HepG2 (cell line): ENCODE results near the gene TRPM1. TPM values are rescaled to one million over a fixed set of nuclear protein-coding genes. Genes with fewer than 3 reads are reported as not detected.

ENCODE experiments used
- ZKSCAN8 ChIP-seq: IDR thresholded peaks from 2 replicates; pipeline ENCODE4 v1.6.1; 2016; ENCODE audit warnings: borderline replicate concordance, missing genetic modification reagents, missing compliant biosample characterization
- ZSCAN30 ChIP-seq: sonication (generic); formaldehyde crosslinking; IDR thresholded peaks from 2 replicates; pipeline ENCODE4 v1.5.0; 2020; ENCODE audit warnings: mild to moderate bottlenecking, missing genetic modification reagents
- polyA plus RNA-seq, 8 experiments: library from polyadenylated mRNA; depleted of rRNA in 3 of 8; stranded (reverse) in 7 of 8; unstranded in 1 of 8; fragments of >200 nt; fragmentation: Illumina TruSeq in 4 of 8; extraction: Trizol in 4 of 8; gene quantifications; 2 replicates each; pipeline versions ENCODE4 v1.2.1 to v1.2.3, GENCODE V29; 2011 to 2016; ENCODE audit warnings: low read depth in 4 of 8, missing spikeins in 1 of 8, mixed read lengths in 1 of 8; ENCODE audit not compliant: insufficient read depth in 1 of 8
- total RNA-seq, 5 experiments: library from RNA; depleted of rRNA; stranded (reverse); fragments of >200 nt; fragmentation: Illumina TruSeq; extraction: Trizol; gene quantifications; 2 replicates each; pipeline ENCODE4 v1.2.3, GENCODE V29; 2016; ENCODE audit warnings: low read depth in 1 of 5
- TF ChIP-seq, protein P1 (sequence below): IDR thresholded peaks from 2 replicates; pipeline ENCODE4 v1.6.1; 2018; ENCODE audit warnings: missing genetic modification reagents, mild to moderate bottlenecking, missing compliant biosample characterization
- TF ChIP-seq, protein P2 (sequence below): IDR thresholded peaks from 2 replicates; pipeline ENCODE4 v1.6.1; 2012; ENCODE audit warnings: low read length, improper control_type of control experiment
- TF ChIP-seq, protein P3 (sequence below): IDR thresholded peaks from 2 replicates; pipeline ENCODE4 v1.4.0; 2020; ENCODE audit warnings: mild to moderate bottlenecking, missing genetic modification reagents

The TRPM1 gene
- total and polyA plus RNA-seq, 2 of the 13 experiments (the other 11 are each of a cell fraction or from before 2014, with no cell fraction given) = not detected

DNA sequence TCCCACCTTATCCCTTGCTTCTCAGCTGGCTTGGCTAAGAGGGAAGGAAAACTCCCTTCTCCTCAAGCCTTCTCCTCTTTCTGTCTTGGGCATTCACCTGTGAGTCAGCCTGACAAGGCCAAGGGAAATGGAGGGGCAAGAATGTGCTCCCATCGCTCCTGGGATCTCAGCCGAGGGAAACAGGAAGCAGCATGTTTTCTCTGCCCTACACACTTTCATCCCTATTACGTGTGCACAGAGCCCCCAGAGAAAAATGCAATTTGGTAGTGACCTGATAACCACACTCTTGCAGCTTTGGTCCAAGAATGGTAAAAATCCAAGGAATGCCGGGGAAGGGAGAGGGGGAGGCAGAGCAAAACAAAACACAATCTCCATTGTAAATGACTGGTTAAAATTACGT is 77.2 kb downstream of the TRPM1 start (continued):
- TF ChIP-seq, protein P1, sequence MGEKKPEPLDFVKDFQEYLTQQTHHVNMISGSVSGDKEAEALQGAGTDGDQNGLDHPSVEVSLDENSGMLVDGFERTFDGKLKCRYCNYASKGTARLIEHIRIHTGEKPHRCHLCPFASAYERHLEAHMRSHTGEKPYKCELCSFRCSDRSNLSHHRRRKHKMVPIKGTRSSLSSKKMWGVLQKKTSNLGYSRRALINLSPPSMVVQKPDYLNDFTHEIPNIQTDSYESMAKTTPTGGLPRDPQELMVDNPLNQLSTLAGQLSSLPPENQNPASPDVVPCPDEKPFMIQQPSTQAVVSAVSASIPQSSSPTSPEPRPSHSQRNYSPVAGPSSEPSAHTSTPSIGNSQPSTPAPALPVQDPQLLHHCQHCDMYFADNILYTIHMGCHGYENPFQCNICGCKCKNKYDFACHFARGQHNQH (CRISPR knock-in tag) = no peak
- TF ChIP-seq, protein P2, sequence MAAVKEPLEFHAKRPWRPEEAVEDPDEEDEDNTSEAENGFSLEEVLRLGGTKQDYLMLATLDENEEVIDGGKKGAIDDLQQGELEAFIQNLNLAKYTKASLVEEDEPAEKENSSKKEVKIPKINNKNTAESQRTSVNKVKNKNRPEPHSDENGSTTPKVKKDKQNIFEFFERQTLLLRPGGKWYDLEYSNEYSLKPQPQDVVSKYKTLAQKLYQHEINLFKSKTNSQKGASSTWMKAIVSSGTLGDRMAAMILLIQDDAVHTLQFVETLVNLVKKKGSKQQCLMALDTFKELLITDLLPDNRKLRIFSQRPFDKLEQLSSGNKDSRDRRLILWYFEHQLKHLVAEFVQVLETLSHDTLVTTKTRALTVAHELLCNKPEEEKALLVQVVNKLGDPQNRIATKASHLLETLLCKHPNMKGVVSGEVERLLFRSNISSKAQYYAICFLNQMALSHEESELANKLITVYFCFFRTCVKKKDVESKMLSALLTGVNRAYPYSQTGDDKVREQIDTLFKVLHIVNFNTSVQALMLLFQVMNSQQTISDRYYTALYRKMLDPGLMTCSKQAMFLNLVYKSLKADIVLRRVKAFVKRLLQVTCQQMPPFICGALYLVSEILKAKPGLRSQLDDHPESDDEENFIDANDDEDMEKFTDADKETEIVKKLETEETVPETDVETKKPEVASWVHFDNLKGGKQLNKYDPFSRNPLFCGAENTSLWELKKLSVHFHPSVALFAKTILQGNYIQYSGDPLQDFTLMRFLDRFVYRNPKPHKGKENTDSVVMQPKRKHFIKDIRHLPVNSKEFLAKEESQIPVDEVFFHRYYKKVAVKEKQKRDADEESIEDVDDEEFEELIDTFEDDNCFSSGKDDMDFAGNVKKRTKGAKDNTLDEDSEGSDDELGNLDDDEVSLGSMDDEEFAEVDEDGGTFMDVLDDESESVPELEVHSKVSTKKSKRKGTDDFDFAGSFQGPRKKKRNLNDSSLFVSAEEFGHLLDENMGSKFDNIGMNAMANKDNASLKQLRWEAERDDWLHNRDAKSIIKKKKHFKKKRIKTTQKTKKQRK = no peak
- TF ChIP-seq ZKSCAN8 (CRISPR knock-in tag) (no peak), ZSCAN30 (CRISPR knock-in tag) (no peak)
- TF ChIP-seq, protein P3, sequence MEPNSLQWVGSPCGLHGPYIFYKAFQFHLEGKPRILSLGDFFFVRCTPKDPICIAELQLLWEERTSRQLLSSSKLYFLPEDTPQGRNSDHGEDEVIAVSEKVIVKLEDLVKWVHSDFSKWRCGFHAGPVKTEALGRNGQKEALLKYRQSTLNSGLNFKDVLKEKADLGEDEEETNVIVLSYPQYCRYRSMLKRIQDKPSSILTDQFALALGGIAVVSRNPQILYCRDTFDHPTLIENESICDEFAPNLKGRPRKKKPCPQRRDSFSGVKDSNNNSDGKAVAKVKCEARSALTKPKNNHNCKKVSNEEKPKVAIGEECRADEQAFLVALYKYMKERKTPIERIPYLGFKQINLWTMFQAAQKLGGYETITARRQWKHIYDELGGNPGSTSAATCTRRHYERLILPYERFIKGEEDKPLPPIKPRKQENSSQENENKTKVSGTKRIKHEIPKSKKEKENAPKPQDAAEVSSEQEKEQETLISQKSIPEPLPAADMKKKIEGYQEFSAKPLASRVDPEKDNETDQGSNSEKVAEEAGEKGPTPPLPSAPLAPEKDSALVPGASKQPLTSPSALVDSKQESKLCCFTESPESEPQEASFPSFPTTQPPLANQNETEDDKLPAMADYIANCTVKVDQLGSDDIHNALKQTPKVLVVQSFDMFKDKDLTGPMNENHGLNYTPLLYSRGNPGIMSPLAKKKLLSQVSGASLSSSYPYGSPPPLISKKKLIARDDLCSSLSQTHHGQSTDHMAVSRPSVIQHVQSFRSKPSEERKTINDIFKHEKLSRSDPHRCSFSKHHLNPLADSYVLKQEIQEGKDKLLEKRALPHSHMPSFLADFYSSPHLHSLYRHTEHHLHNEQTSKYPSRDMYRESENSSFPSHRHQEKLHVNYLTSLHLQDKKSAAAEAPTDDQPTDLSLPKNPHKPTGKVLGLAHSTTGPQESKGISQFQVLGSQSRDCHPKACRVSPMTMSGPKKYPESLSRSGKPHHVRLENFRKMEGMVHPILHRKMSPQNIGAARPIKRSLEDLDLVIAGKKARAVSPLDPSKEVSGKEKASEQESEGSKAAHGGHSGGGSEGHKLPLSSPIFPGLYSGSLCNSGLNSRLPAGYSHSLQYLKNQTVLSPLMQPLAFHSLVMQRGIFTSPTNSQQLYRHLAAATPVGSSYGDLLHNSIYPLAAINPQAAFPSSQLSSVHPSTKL (CRISPR knock-in tag) = peak; percentile 40; the same call in 1 of the 2 replicates
